Small intestine (tissue), 7 donors: ENCODE results near the gene MUC15. TPM values are rescaled to one million over a fixed set of nuclear protein-coding genes. Genes with fewer than 3 reads are reported as not detected.

Experiments
- DNase-seq, 2 donors: peaks; one replicate each; pipeline versions ENCODE4 v3.0.0 to v3.0.0-alpha.2; 2013
- FAIRE-seq: peaks from 2 replicates; lab custom pipeline; 2012; peaks lifted over from hg19 to GRCh38; lab: Jason Lieb, UNC
- H3K27ac ChIP-seq, 3 donors: one replicate each; pipeline ENCODE4 v1.5.1; 2013; ENCODE audit warnings: low read length in 2 of 3, mild to moderate bottlenecking in 2 of 3, control low read depth in 1 of 3, inconsistent platforms in 1 of 3, low read depth in 1 of 3, moderate library complexity in 1 of 3
- H3K27me3 ChIP-seq, 3 donors: one replicate each; pipeline ENCODE4 v1.6.1; 2013; ENCODE audit warnings: low read length in 3 of 3, inconsistent platforms in 1 of 3; ENCODE audit not compliant: control insufficient read depth in 3 of 3, insufficient read depth in 3 of 3
- H3K36me3 ChIP-seq, 3 donors: one replicate each; pipeline ENCODE4 v1.6.1; 2013; ENCODE audit warnings: low read length in 3 of 3, inconsistent platforms in 1 of 3, low read depth in 1 of 3, mild to moderate bottlenecking in 1 of 3, moderate library complexity in 1 of 3; ENCODE audit not compliant: control insufficient read depth in 3 of 3, insufficient read depth in 2 of 3
- H3K4me1 ChIP-seq, 3 donors: one replicate each; pipeline ENCODE4 v1.6.1; 2013; ENCODE audit warnings: low read length in 2 of 3, inconsistent platforms in 1 of 3, low read depth in 1 of 3, mild to moderate bottlenecking in 1 of 3, moderate library complexity in 1 of 3; ENCODE audit not compliant: control insufficient read depth in 3 of 3, insufficient read depth in 2 of 3
- H3K4me3 ChIP-seq, 3 donors: one replicate each; pipeline ENCODE4 v1.5.1; 2013; ENCODE audit warnings: low read length in 3 of 3, control low read depth in 1 of 3, inconsistent platforms in 1 of 3, low read depth in 1 of 3, mild to moderate bottlenecking in 1 of 3, moderate library complexity in 1 of 3
- H3K9me3 ChIP-seq, 2 donors: one replicate each; pipeline ENCODE4 v1.6.1; 2013; ENCODE audit warnings: low read depth in 1 of 2, low read length in 1 of 2; ENCODE audit not compliant: control insufficient read depth in 2 of 2, insufficient read depth in 1 of 2
- WGBS, 3 donors: extraction: QIAGEN DNeasy Blood & Tissue Kit; methylation state at CpG; one replicate each; pipeline ENCODE4 v1.1.7; 2013; 5-methylcytosine and 5-hydroxymethylcytosine counted together
- polyA plus RNA-seq, 4 donors: library from polyadenylated mRNA; stranded (reverse) in 3 of 4; unstranded in 1 of 4; fragments of 200-250 nt in 3 of 4; fragments of 120-200 nt in 1 of 4; gene quantifications; one replicate each; pipeline versions ENCODE4 v1.2.1 to v1.2.3, GENCODE V29; 2013
- donor health status: healthy with polysubstance abuse.
- donor health status: control.
- donor health status: control.
- donor health status: Bipolar disorder and iron deficiency.
- donor health status: healthy.

The MUC15 gene
- polyA plus RNA-seq, 4 donors, result 0.01 TPM; not detected in 3

- no peak for DNase-seq
- no peaks in the 10 kb centered on the region for H3K4me1 ChIP-seq
- H3K36me3 ChIP-seq, result no peaks in the 10 kb centered on the region
- no peak overlapping the region for H3K4me3 ChIP-seq
- no peak for FAIRE-seq
- no peak overlapping the region for H3K27ac ChIP-seq
- H3K27me3 ChIP-seq, result no peaks in the 10 kb centered on the region
- H3K9me3 ChIP-seq, result no peaks in the 10 kb centered on the region
- 46 to 77% (median 67%) methylated on average over 4 of the region's 4 CpGs for WGBS, 3 donors
Measured at GRCh38 chr11:26558190-26558589, 13.9 kb downstream of the MUC15 start.

DNA sequence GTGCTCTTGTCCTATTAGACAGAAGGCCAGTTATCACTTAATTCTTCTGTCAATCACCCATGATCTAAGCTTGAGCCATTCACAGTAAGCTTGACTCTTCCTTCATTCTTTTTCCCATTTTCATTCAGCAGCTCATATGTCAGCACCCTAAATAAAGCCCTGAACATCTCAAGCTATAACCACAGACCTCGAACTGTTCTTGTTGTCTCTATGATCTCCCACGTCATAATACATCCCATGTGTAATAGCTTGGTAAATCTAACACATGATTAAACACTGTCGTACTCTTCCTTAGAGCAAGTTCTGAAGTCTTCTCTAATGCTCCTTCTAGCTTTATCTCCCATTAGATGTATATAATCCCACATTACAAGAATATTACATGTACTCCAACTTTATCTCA is 14.4 kb downstream of the MUC15 start:
- no peak overlapping the region for H3K27ac ChIP-seq
- no peak for DNase-seq
- H3K36me3 ChIP-seq, result no peaks in the 10 kb centered on the region
- FAIRE-seq, result no peak
- no peaks in the 10 kb centered on the region for H3K4me1 ChIP-seq
- no peaks in the 10 kb centered on the region for H3K9me3 ChIP-seq
- H3K4me3 ChIP-seq, result no peak overlapping the region
- 56 to 60% (median 59%) methylated on average over 3 of the region's 3 CpGs for WGBS, 3 donors
- H3K27me3 ChIP-seq, result no peaks in the 10 kb centered on the region

GRCh38 chr11:26556582-26556981 is 15.5 kb downstream of the MUC15 start:
- no peak for FAIRE-seq
- WGBS, 3 donors, result 39 to 76% (median 52%) methylated on average over 1 of the region's 1 CpG
- Histone ChIP-seq H3K4me1 (no peaks in the 10 kb centered on the region), H3K27me3 (no peaks in the 10 kb centered on the region), H3K36me3 (no peaks in the 10 kb centered on the region), H3K4me3 (no peak overlapping the region), H3K9me3 (no peaks in the 10 kb centered on the region), H3K27ac (no peak overlapping the region)
- DNase-seq, result peak in 1 of 2 donors; percentile 1

- no peak overlapping the region for H3K4me3 ChIP-seq
- no peaks in the 10 kb centered on the region for H3K27me3 ChIP-seq
- no peaks in the 10 kb centered on the region for H3K9me3 ChIP-seq
- H3K36me3 ChIP-seq, result no peaks in the 10 kb centered on the region
- FAIRE-seq (no peak), DNase-seq (no peak)
- no peaks in the 10 kb centered on the region for H3K4me1 ChIP-seq
- H3K27ac ChIP-seq, result no peak overlapping the region
- 74 to 88% (median 80%) methylated on average over 5 of the region's 5 CpGs for WGBS, 3 donors
Measured at GRCh38 chr11:26554455-26554854, 17.6 kb downstream of the MUC15 start.

GRCh38 chr11:26553182-26553581 is 18.9 kb downstream of the MUC15 start:
- WGBS, 3 donors, result 66 to 73% (median 71%) methylated on average over 2 of the region's 2 CpGs
- FAIRE-seq (no peak), DNase-seq (no peak)
- H3K9me3 ChIP-seq, result no peaks in the 10 kb centered on the region
- H3K4me1 ChIP-seq, result no peaks in the 10 kb centered on the region
- no peak overlapping the region for H3K27ac ChIP-seq
- no peaks in the 10 kb centered on the region for H3K27me3 ChIP-seq
- H3K4me3 ChIP-seq, result no peak overlapping the region
- no peaks in the 10 kb centered on the region for H3K36me3 ChIP-seq

GRCh38 chr11:26551186-26551801 is 20.8 kb downstream of the MUC15 start:
- Histone ChIP-seq H3K4me1 (no peaks in the 10 kb centered on the region), H3K4me3 (no peak overlapping the region), H3K36me3 (no peaks in the 10 kb centered on the region), H3K27ac (no peak overlapping the region), H3K27me3 (no peaks in the 10 kb centered on the region), H3K9me3 (no peaks in the 10 kb centered on the region)
- DNase-seq (no peak), FAIRE-seq (no peak)
- WGBS, 3 donors, result 28 to 37% (median 36%) methylated on average over 1 of the region's 1 CpG

- FAIRE-seq, result peak; percentile 55
Measured at GRCh38 chr11:26550022-26550421, 22.0 kb downstream of the MUC15 start.

GRCh38 chr11:26549176-26549575 is 22.9 kb downstream of the MUC15 start:
- FAIRE-seq (no peak), DNase-seq (no peak)
- Histone ChIP-seq H3K36me3 (no peaks in the 10 kb centered on the region), H3K9me3 (no peaks in the 10 kb centered on the region), H3K4me3 (no peak overlapping the region), H3K4me1 (no peaks in the 10 kb centered on the region), H3K27ac (no peak overlapping the region), H3K27me3 (no peaks in the 10 kb centered on the region)
- WGBS, 3 donors, result 38 to 50% (median 41%) methylated on average over 2 of the region's 2 CpGs

More at GRCh38 chr11:26550022-26550421, 22.0 kb downstream of the MUC15 start:
- DNase-seq, result no peak
- 64 to 74% (median 68%) methylated on average over 1 of the region's 1 CpG for WGBS, 3 donors
- Histone ChIP-seq H3K4me3 (no peak overlapping the region), H3K4me1 (no peaks in the 10 kb centered on the region), H3K36me3 (no peaks in the 10 kb centered on the region), H3K9me3 (no peaks in the 10 kb centered on the region), H3K27me3 (no peaks in the 10 kb centered on the region), H3K27ac (no peak overlapping the region)

GRCh38 chr11:26541870-26542269 is 30.2 kb downstream of the MUC15 start:
- Histone ChIP-seq H3K4me3 (no peak overlapping the region), H3K27me3 (no peaks in the 10 kb centered on the region), H3K4me1 (no peaks in the 10 kb centered on the region), H3K27ac (no peak overlapping the region), H3K36me3 (no peaks in the 10 kb centered on the region), H3K9me3 (no peaks in the 10 kb centered on the region)
- FAIRE-seq, result no peak
- 84 to 91% (median 85%) methylated on average over 2 of the region's 2 CpGs for WGBS, 3 donors
- DNase-seq, result no peak
